HL-60 (cell line): ENCODE measurements around the gene ADCY3.

ENCODE experiments used
- CTCF ChIP-seq: IDR thresholded peaks from one replicate; pipeline ENCODE4 v1.5.1; 2011; ENCODE audit warnings: low read length, control low read depth, inconsistent platforms; ENCODE audit not compliant: insufficient read depth
- REST ChIP-seq: IDR thresholded peaks from 2 replicates; pipeline ENCODE4 v1.6.1; 2012; ENCODE audit warnings: low read depth; ENCODE audit not compliant: insufficient replicate concordance

- no peak for TF ChIP-seq CTCF
- TF ChIP-seq REST: no peak
Measured at GRCh38 chr2:24853996-24854395, 66.0 kb downstream of the ADCY3 start.
